Stimulated activated naive CD4-positive, alpha-beta T cell treated with Interleukin-2 at 50 U/mL for 16 hours (primary cell): ENCODE results near the gene NAA40.
A peak's percentile ranks its signal among the peaks of the same experiment; 100 is the strongest.

ENCODE experiments used
- DNase-seq: peaks from one replicate; lab custom pipeline; 2025; lab: John Stamatoyannopoulos, UW

The NAA40 gene

GRCh38 chr11:63986932-63987513 is 48.2 kb downstream of the NAA40 start:
- DNase-seq: no peak

- no peak for DNase-seq
Observed at GRCh38 chr11:63991558-63991957, 52.8 kb downstream of the NAA40 start.

DNA sequence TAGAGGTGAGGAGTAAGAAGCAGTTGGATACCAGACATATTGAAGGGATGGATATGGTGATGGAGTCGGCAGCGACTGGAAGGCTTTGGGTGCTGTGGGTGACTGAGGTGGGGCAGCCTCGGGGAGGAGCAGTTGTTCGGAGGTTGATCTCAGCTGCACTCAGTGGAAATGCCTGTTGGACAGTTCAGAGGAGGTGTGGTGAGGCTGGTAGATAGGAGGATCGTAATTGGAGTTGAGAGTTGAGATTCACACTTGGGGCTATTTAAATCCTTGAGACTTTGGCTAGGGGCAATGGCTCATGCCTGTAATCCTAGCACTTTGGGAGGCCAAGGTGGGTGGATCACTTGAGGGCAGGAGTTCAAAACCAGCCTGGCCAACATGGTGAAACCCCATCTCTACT is 54.3 kb downstream of the NAA40 start:
- DNase-seq: no peak

DNA sequence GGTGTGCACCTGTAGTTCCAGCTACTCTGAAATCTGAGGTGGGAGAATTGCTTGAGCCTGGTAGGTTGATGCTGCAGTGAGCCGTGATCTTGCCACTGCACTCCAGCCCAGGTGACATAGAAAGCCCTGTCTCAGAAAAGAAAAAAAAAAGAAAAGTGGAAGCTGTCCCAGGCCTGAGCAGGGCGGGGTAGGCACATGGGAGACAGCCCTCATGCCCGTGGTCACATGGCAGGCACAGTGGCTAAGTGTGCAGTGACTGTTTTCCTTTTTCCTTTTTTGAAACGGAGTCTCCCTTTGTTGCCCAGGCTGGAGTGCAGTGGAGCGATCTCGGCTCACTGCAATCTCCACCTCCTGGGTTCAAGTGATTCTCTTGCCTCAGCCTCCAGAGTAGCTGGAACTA is 55.2 kb downstream of the NAA40 start:
- DNase-seq: no peak

DNA sequence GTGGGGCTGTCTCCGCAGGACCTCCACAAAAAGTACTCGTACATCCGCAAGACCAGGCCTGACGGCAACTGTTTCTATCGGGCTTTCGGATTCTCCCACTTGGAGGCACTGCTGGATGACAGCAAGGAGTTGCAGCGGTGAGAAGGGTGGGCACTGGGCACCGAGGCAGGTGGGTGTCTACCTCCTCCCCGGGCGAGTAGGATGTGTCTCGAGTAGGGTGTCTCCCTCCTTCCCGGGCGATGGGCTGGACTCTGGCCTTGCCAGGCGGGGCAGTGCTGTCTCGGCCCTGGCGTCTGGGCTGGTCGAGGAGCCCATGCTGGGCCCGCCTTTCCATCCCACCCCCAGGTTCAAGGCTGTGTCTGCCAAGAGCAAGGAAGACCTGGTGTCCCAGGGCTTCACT is 57.7 kb downstream of the NAA40 start:
- no peak for DNase-seq

- DNase-seq: no peak
Observed at GRCh38 chr11:63997104-63997700, 58.4 kb downstream of the NAA40 start.

GRCh38 chr11:63997801-63998337 is 59.1 kb downstream of the NAA40 start:
- no peak for DNase-seq

DNA sequence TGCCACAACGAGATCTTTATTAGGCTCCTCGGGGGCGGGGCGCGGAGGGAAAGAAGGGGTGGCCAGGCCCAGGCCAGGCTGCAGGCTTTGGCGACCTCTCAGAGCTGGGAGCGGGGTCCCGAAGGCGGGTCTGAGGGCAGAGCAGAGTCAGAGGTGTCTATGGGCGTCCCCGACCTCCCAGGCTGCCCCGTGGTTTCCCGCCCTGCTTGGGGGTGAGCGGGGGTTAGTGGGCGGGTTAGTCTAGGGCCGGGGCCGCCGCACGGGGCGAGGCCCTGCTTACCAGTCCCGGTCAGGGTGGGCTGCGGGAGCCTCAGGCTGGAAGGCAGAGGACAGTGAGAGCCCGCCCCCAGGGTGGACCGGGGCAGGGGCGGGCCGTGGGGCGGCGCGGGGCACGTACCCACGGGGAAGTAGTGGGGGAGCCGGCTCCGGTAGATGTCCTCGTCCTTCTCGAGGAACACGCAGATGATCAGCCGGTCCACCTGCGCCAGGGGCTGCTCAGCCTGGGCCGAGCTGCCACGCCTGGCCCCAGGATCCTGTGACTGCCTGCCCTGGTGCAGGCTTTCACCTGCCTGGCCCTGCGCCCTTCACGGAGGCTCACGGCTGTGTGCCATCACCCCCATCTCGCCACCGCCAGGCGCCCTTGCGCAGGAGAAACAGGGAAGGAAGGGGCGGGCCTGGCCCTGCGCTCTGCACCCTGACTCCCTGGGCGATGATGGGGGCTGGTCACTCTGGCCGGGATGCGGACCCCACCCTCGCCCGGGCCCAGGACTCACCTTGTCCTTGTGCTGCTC is 60.0 kb downstream of the NAA40 start:
- DNase-seq: no peak

GRCh38 chr11:63999349-64000025 is 60.7 kb downstream of the NAA40 start:
- peak; percentile 62 for DNase-seq

GRCh38 chr11:64000026-64000739 is 61.4 kb downstream of the NAA40 start:
- DNase-seq: peak; percentile 62

DNA sequence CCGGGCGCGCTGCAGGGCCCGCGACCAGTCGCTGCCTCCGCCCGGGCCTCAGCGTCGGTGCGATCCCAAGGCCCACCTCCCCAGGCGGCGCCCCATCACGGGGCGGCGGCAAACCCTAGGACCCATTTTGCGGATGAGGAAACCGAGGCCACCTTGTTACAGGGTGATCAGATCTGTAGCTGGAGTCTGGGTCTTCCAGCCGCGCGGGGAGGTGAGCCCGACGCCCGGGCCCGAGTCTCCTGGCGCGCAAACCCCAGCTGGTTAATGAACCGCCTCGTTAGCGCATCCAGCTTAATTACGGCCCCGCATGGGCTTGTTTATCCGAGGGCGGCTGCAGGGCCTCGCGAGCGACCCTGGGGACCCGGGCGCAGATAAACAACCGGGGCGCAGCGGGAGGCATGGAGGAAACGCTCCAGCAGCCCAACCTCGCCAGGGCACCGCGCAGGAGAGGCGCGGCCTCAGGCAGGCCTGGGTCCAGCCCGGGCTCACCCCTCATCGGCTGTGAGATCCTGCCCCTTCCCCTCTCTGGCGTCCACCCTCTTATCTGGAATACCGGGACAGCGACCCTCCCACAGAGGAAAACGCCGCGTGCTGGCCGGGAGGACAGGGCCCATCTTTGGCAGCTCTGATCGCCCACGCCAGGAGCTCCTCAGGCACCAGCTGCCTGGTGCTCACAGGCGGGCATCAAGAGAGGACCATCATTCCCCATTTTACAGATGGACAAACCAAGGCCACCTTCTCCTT is 62.1 kb downstream of the NAA40 start:
- no peak for DNase-seq

- DNase-seq: no peak
Observed at GRCh38 chr11:64001484-64002420, 63.0 kb downstream of the NAA40 start.

DNA sequence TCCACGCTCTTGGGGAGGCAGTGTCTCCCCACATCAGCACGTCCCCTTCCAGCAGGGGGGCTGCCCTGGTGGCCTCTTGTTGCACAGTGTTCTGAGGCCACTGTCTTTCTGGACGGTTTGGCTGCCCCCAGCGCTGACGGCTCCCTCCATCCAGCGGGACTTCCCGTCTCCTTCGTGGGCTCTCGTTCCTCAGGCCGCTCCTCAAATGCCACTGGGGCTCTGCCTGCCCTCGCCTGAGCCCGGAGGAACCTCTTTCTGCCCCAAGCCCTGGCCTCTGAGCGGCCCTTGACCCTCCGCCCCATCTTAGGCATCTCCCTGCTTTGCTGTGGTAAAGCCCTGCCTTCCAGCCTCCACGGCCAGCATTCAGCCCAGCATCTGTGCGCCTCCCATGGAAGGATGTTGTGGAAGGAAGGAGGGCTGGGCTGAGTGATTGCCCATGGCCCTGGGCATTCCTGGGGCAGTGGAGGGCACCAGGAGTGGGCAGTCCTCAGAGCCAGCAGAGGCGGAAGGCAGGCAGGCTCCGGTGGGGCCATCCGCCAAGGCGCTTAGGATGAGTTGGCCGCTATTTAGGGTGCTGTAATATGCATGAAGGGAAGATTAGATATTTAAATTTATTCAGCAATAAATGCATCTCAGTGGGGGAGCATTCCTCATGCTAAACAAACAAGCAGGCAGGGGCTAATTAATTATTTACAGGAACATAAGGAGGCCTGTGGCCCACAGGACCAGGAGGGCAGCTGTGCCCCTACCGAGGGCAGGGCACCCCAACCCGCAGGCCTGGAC is 65.2 kb downstream of the NAA40 start:
- no peak for DNase-seq

DNA sequence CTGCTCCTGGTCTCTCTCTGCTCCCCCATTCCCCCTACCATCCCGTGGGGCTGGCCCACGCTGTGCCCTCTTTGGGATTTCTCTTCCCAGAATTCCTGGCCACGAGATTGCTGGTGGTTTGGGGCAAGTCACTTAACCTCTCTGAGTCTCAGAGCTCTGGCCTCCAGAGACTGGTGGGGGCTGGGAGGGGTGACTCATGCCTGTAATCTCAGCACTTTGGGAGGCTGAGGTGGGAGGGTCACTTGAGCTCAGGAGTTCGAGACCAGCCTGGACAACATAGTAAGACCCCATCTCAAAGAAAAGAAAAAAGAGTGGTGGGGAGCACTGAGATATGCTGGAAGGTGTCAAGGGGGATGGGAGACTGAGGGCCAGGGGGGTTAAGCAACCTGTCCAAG is 65.8 kb downstream of the NAA40 start:
- DNase-seq: no peak

DNA sequence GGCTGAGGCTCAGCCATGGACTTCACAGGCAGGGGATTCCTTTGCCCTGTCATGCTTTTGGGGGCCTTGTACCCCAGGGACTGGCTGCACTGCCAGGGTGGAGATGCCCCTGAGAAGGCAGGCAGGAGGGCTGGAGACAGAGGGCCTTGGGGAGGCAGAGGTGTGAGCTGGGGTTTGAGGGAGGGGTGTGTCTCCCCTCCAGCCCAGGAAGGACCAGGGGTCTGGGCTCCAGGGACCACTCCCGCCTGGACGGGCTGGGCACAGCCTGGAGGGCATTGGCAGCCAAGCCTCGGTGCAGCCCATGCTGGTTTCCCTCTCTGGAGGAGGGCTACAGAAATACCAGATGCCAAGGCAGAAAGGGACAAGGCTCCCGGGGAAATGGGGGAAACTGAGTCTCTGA is 66.9 kb downstream of the NAA40 start:
- DNase-seq: no peak

GRCh38 chr11:64006398-64006797 is 67.6 kb downstream of the NAA40 start:
- no peak for DNase-seq
